Body of pancreas (tissue), 4 donors: ENCODE data around the gene RUSF1. TPM values are rescaled to one million over a fixed set of nuclear protein-coding genes. Genes with fewer than 3 reads are reported as not detected.

Source experiments
- ATAC-seq: fragments of 150-250 bp; one replicate; pipeline ENCODE4 v1.9.1; 2016
- DNase-seq, 4 donors: peaks; one replicate each; pipeline ENCODE4 v3.0.0-alpha.2; 2019
- H3K27ac ChIP-seq, 4 donors: fragments of 200-600 bp; sonication (generic); 1 replicate in 3 of 4; 2 replicates in 1 of 4; pipeline versions ENCODE4 v1.5.1 to v1.6.1; 2016 to 2019; ENCODE audit warnings: mild to moderate bottlenecking in 1 of 4, mixed read lengths in 1 of 4, moderate library complexity in 1 of 4
- H3K27me3 ChIP-seq, 2 donors: fragments of 200-600 bp; sonication (generic); one replicate each; pipeline ENCODE4 v1.6.0; 2016; ENCODE audit warnings: mild to moderate bottlenecking in 1 of 2
- H3K36me3 ChIP-seq, 2 donors: fragments of 200-600 bp; sonication (generic); replicated peaks in 1 of 2; 2 replicates each; pipeline ENCODE4 v1.5.1; 2016; ENCODE audit warnings: low read depth in 2 of 2; ENCODE audit not compliant: insufficient read depth in 1 of 2
- H3K4me1 ChIP-seq: fragments of 200-600 bp; sonication (generic); one replicate; pipeline ENCODE4 v1.6.0; 2016
- H3K4me3 ChIP-seq, 2 donors: fragments of 200-600 bp; sonication (generic); 1 replicate in 1 of 2; 2 replicates in 1 of 2; pipeline ENCODE4 v1.5.1; 2016 to 2019
- H3K9me3 ChIP-seq, 3 donors: fragments of 200-600 bp; sonication (generic); 1 replicate in 2 of 3; 2 replicates in 1 of 3; pipeline ENCODE4 v1.5.1; 2016
- CTCF ChIP-seq, 7 experiments: fragments of 450-650 bp in 4 of 7; fragments of 200-600 bp in 3 of 7; sonication (generic) in 3 of 7; IDR thresholded peaks; one replicate each; pipeline ENCODE4 v1.5.1; 2016 to 2019; ENCODE audit warnings: antibody characterized with exemption in 7 of 7
- POLR2A ChIP-seq, 3 donors: fragments of 450-650 bp; IDR thresholded peaks; one replicate each; pipeline ENCODE4 v1.6.1; 2016; ENCODE audit warnings: antibody characterized with exemption in 3 of 3, mild to moderate bottlenecking in 2 of 3
- WGBS, 2 donors: methylation state at CpG; one replicate each; pipeline ENCODE4 v1.1.5; 2017; 5-methylcytosine and 5-hydroxymethylcytosine counted together
- intact Hi-C: fragments of 100-400 bp; cut with DNase I; formaldehyde crosslinking; loops from one replicate; pipeline ENCODE4 v1.15.1; 2023
- total RNA-seq, 2 donors: library from RNA; depleted of rRNA; stranded (reverse); fragments of >200 nt; gene quantifications; one replicate each; pipeline ENCODE4 v1.1.0, GENCODE V29; 2016

The RUSF1 gene
- total RNA-seq, 2 donors from 2014 or later, result 72.9 to 77.5 TPM

DNA sequence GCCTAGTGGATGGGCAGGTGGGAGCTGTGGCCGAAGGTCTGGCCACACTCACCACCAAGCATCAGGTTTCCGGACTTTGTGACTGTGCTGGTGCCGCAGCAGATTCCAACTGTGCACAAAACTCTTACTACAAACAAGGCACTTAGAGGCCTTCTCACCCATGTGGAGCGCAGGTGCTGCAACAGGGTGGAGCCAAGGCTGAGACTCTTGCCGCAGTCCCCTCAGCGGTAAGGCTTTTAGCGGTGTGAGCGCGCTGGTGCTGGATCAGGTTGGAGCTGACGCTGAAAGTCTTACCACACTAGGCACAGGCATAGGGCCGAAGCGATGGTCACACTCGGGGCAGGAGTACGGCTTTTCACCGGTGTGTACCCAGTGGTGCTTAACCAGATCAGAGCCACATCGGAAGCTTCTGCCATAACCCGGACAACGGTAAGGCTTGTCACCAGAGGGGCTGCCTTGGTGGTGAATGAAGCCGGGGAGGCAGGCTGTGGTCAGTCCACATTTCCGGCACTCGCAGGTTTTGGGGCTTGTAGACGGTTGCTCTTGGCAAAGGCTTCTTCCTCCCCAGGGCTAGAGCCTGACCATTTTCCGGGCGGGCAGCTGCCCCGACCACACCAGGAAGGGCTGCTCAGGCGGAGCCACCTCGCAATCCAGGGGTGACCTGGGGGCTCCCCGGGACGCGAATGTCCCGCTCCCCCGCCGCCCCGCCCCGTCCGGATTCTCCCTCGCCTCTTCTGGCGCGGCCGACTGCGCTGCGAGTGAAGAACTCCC, 49.9 kb downstream of the RUSF1 start:
- Histone ChIP-seq H3K4me3 (peak overlapping the region; percentile 50 to 74), H3K36me3 (peaks cover 0 to 4% of the 10 kb centered on the region in 2 donors), H3K4me1 (peaks cover 53% of the 10 kb centered on the region), H3K9me3 (no peaks in the 10 kb centered on the region), H3K27me3 (no peaks in the 10 kb centered on the region), H3K27ac (peak overlapping the region; percentile 98 to 100 (median 100))
- intact Hi-C loops, result no loop called here
- 0 to 1% methylated on average over 5 to 42 of the region's 42 CpGs for WGBS, 2 donors
- TF ChIP-seq POLR2A (IDR thresholded peaks at IDR 0.05) (peak; percentile 20 to 53 (median 38)), CTCF (IDR thresholded peaks at IDR 0.05) (peak in 4 of 7 experiments; percentile 34 to 51 (median 40))
- DNase-seq (peak; percentile 56 to 65 (median 62)), ATAC-seq (no peak)

DNA sequence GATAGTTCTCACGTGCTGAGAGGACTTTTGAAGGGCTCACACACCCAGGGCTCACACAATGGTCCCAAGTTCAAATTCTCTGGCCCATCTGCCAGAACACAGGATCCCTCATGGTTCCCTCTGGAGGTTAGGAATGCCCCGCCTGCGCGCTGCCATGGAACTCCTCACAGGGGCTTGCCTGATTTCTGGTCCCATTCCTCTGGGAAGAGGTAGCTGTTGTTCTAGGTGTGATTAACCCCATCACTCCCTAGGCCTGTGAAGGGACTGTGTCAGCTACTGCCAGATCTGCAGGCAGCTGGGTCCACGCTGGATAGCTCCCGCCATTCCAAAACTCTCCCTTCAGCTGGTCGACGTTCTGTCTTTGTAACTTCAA, 51.2 kb downstream of the RUSF1 start:
- intact Hi-C loops, result no loop called here
- Histone ChIP-seq H3K27me3 (no peaks in the 10 kb centered on the region), H3K4me1 (peaks cover 66% of the 10 kb centered on the region), H3K9me3 (no peaks in the 10 kb centered on the region), H3K4me3 (no peak overlapping the region), H3K36me3 (no peaks in the 10 kb centered on the region), H3K27ac (no peak overlapping the region)
- ATAC-seq (no peak), DNase-seq (no peak)
- WGBS, 2 donors, result 50 to 67% methylated on average over 4 to 8 of the region's 8 CpGs
- no peak for TF ChIP-seq POLR2A (IDR thresholded peaks at IDR 0.05)
- no peak for TF ChIP-seq CTCF (IDR thresholded peaks at IDR 0.05)

- no peak overlapping the region for H3K27ac ChIP-seq
Observed at GRCh38 chr16:31455601-31456314, 52.4 kb downstream of the RUSF1 start.

More at GRCh38 chr16:31455601-31456314, 52.4 kb downstream of the RUSF1 start:
- Histone ChIP-seq H3K27me3 (no peaks in the 10 kb centered on the region), H3K9me3 (no peaks in the 10 kb centered on the region), H3K4me3 (no peak overlapping the region), H3K36me3 (no peaks in the 10 kb centered on the region), H3K4me1 (peaks cover 70% of the 10 kb centered on the region)
- TF ChIP-seq POLR2A (IDR thresholded peaks at IDR 0.05) (no peak), CTCF (IDR thresholded peaks at IDR 0.05) (no peak)
- intact Hi-C loops, result no loop called here
- DNase-seq (no peak), ATAC-seq (no peak)
- whole genome bisulfite sequencing, 2 donors, result 65 to 76% methylated on average over 17 of the region's 17 CpGs
